HCT116 (cell line): Measurements from ENCODE around the gene KLF16. TPM values are rescaled to one million over a fixed set of nuclear protein-coding genes. Genes with fewer than 3 reads are reported as not detected.

ENCODE experiments used
- ATAC-seq: fragments of 200-7000 bp; cut with Tn5 transposase; 2 replicates; pipeline ENCODE4 v1.9.1; 2020; ENCODE audit warnings: mild to moderate bottlenecking, moderate library complexity
- BruUV-seq: library from RNA; stranded (reverse); fragments of 400-500 nt; replicated peaks from 2 replicates; lab custom pipeline; 2021; lab: Mats Ljungman, UMichigan
- CTCF ChIA-PET: fragments of 300-600 bp; sonication (Branson Sonifier 250); formaldehyde crosslinking; loops from one replicate; lab custom pipeline; 2021; ENCODE audit warnings: antibody characterized with exemption; lab: Charles Lee
- POLR2A ChIA-PET: fragments of 300-600, 350-600 bp; sonication (Branson Sonifier 250); formaldehyde crosslinking; loops from one replicate; lab custom pipeline; 2021; ENCODE audit warnings: antibody characterized with exemption; lab: Charles Lee
- RAD21 ChIA-PET, 2 experiments: fragments of 300-600 bp; sonication (Branson Sonifier 250); formaldehyde crosslinking; loops; one replicate each; lab custom pipeline; 2023; ENCODE audit warnings: low total read pairs in 2 of 2; ENCODE audit not compliant: uncharacterized antibody in 2 of 2, unreplicated experiment in 2 of 2, low non-redundant PET in 1 of 2; lab: Charles Lee
- DNase-seq: peaks from one replicate; pipeline ENCODE4 v3.0.0-alpha.2; 2010; ENCODE audit warnings: low read depth, low spot score
- H2AFZ ChIP-seq: fragments of 200-600 bp; shearing (Covaris generic), sonication (generic); 2 replicates; pipeline ENCODE4 v1.6.1; 2017; ENCODE audit warnings: low read depth, mixed run types, mixed read lengths, antibody characterized with exemption, low read length; ENCODE audit not compliant: poor library complexity, severe bottlenecking
- H3K27ac ChIP-seq: 2 replicates; pipeline ENCODE4 v1.5.1; 2012; ENCODE audit warnings: low read depth, low read length
- H3K27me3 ChIP-seq: fragments of 200-600 bp; sonication (generic); 2 replicates; pipeline ENCODE4 v1.6.1; 2016; ENCODE audit warnings: mixed run types, low read length, mixed read lengths; ENCODE audit not compliant: insufficient read depth
- H3K36me3 ChIP-seq, 2 experiments: fragments of 200-500 bp in 1 of 2; fragments of 200-600 bp in 1 of 2; sonication (Bioruptor generic) in 1 of 2; sonication (generic) in 1 of 2; 2 replicates each; pipeline versions ENCODE4 v1.5.1 to v1.6.1; 2014 to 2016; ENCODE audit warnings: low read length in 2 of 2, inconsistent platforms in 1 of 2, mixed read lengths in 1 of 2, mixed run types in 1 of 2; ENCODE audit not compliant: insufficient read depth in 2 of 2, control insufficient read depth in 1 of 2
- H3K4me1 ChIP-seq, 2 experiments: fragments of 200-600 bp in 1 of 2; sonication (generic) in 1 of 2; 2 replicates each; pipeline versions ENCODE4 v1.5.1 to v1.6.1; 2012 to 2017; ENCODE audit warnings: low read length in 2 of 2, inconsistent platforms in 1 of 2, mild to moderate bottlenecking in 1 of 2, mixed read lengths in 1 of 2, mixed run types in 1 of 2, moderate library complexity in 1 of 2; ENCODE audit not compliant: insufficient read depth in 2 of 2, control insufficient read depth in 1 of 2
- H3K4me2 ChIP-seq: fragments of 200-600 bp; sonication (generic); 2 replicates; pipeline ENCODE4 v1.6.1; 2017; ENCODE audit warnings: mixed run types, low read length, mixed read lengths
- H3K4me3 ChIP-seq, 2 experiments: fragments of 200-600 bp in 1 of 2; sonication (generic) in 1 of 2; replicated peaks in 1 of 2; 2 replicates each; pipeline ENCODE4 v1.5.1; 2011 to 2016; ENCODE audit warnings: low read length in 2 of 2, control low read depth in 1 of 2, low read depth in 1 of 2, mild to moderate bottlenecking in 1 of 2, mixed read lengths in 1 of 2, mixed run types in 1 of 2
- H3K79me2 ChIP-seq: fragments of 200-600 bp; sonication (generic); 2 replicates; pipeline ENCODE4 v1.6.1; 2017; ENCODE audit warnings: mild to moderate bottlenecking, mixed run types, low read length, moderate library complexity, mixed read lengths; ENCODE audit not compliant: insufficient read depth
- H3K9ac ChIP-seq: fragments of 200-600 bp; sonication (generic); 2 replicates; pipeline ENCODE4 v1.6.1; 2016; ENCODE audit warnings: low read length, mixed read lengths
- H3K9me2 ChIP-seq: fragments of 200-600 bp; sonication (generic), shearing (Covaris generic); 2 replicates; pipeline ENCODE4 v1.6.1; 2017; ENCODE audit warnings: mixed run types, mild to moderate bottlenecking, moderate library complexity; ENCODE audit not compliant: insufficient read depth
- H3K9me3 ChIP-seq, 2 experiments: fragments of 200-500 bp in 1 of 2; fragments of 200-600 bp in 1 of 2; sonication (Bioruptor generic) in 1 of 2; sonication (generic) in 1 of 2; 2 replicates each; pipeline ENCODE4 v1.6.1; 2014 to 2017; ENCODE audit warnings: low read length in 2 of 2, mixed read lengths in 2 of 2, inconsistent platforms in 1 of 2, low read depth in 1 of 2, mild to moderate bottlenecking in 1 of 2, mixed run types in 1 of 2, moderate library complexity in 1 of 2; ENCODE audit not compliant: control insufficient read depth in 1 of 2, insufficient read depth in 1 of 2
- H4K20me1 ChIP-seq: fragments of 200-600 bp; sonication (generic), shearing (Covaris generic); 2 replicates; pipeline ENCODE4 v1.6.1; 2017; ENCODE audit warnings: mixed run types, mild to moderate bottlenecking, moderate library complexity; ENCODE audit not compliant: insufficient read depth
- CBX3 ChIP-seq: IDR thresholded peaks from 2 replicates; pipeline ENCODE4 v1.6.1; 2012; ENCODE audit warnings: low read depth
- CEBPB ChIP-seq: IDR thresholded peaks from 2 replicates; pipeline ENCODE4 v1.6.1; 2012; ENCODE audit warnings: low read depth
- ELF1 ChIP-seq: IDR thresholded peaks from 2 replicates; pipeline ENCODE4 v1.6.1; 2012; ENCODE audit warnings: low read depth, borderline replicate concordance
- EZH2 ChIP-seq: fragments of 200-600 bp; sonication (generic); IDR thresholded peaks from 2 replicates; pipeline ENCODE4 v1.6.1; 2017; ENCODE audit warnings: antibody characterized with exemption, mixed run types
- EZH2phosphoT487 ChIP-seq: fragments of 200-600 bp; IDR thresholded peaks from 2 replicates; pipeline ENCODE4 v1.6.1; 2018; ENCODE audit warnings: antibody characterized with exemption, borderline replicate concordance
- FOSL1 ChIP-seq: IDR thresholded peaks from 2 replicates; pipeline ENCODE4 v1.6.1; 2012; ENCODE audit warnings: low read depth
- JUND ChIP-seq: IDR thresholded peaks from 2 replicates; pipeline ENCODE4 v1.6.1; 2012
- POLR2A ChIP-seq: IDR thresholded peaks from 2 replicates; pipeline ENCODE4 v1.7.0; 2011; ENCODE audit warnings: borderline replicate concordance; ENCODE audit not compliant: insufficient read depth, insufficient read length; ENCODE audit errors: extremely low read depth
- POLR2AphosphoS5 ChIP-seq: IDR thresholded peaks from 2 replicates; pipeline ENCODE4 v1.6.1; 2011; ENCODE audit warnings: mild to moderate bottlenecking, low read depth, low read length, moderate library complexity
- RAD21 ChIP-seq: IDR thresholded peaks from 2 replicates; pipeline ENCODE4 v1.6.1; 2012; ENCODE audit warnings: low read depth, mild to moderate bottlenecking
- SIN3A ChIP-seq: IDR thresholded peaks from 2 replicates; pipeline ENCODE4 v1.6.1; 2012; ENCODE audit warnings: low read depth
- SP1 ChIP-seq: IDR thresholded peaks from 2 replicates; pipeline ENCODE4 v1.6.1; 2012; ENCODE audit warnings: low read depth
- SRF ChIP-seq: IDR thresholded peaks from 2 replicates; pipeline ENCODE4 v1.6.1; 2012; ENCODE audit warnings: low read depth
- YY1 ChIP-seq: IDR thresholded peaks from 2 replicates; pipeline ENCODE4 v1.6.1; 2011; ENCODE audit warnings: low read length, low read depth, moderate library complexity, mild to moderate bottlenecking; ENCODE audit not compliant: insufficient replicate concordance; ENCODE audit errors: extremely low read depth
- ZFX ChIP-seq: fragments of 450-650 bp; IDR thresholded peaks from 2 replicates; pipeline ENCODE4 v1.6.1; 2017
- ZNF274 ChIP-seq: fragments of 200-500 bp; sonication (Bioruptor generic); IDR thresholded peaks from 2 replicates; pipeline ENCODE4 v1.6.1; 2014; ENCODE audit warnings: mild to moderate bottlenecking, low read depth, low read length, inconsistent platforms
- intact Hi-C: fragments of 100-400 bp; cut with micrococcal nuclease; formaldehyde crosslinking; loops from 2 replicates; pipeline ENCODE4 v1.10.0; 2022
- total RNA-seq: library from RNA; stranded (reverse); gene quantifications from one replicate; pipeline ENCODE4 v1.2.1, GENCODE V29; 2021; ENCODE audit not compliant: unreplicated experiment
- TF ChIP-seq, protein P1 (sequence below), 3 experiments: fragments of 200-600 bp in 1 of 3; sonication (generic) in 1 of 3; IDR thresholded peaks in 2 of 3; conservative IDR thresholded peaks in 1 of 3; 2 replicates each; pipeline ENCODE4 v1.5.1; 2012 to 2017; ENCODE audit warnings: low read depth in 2 of 3, low read length in 2 of 3, antibody characterized with exemption in 1 of 3, borderline replicate concordance in 1 of 3, control low read depth in 1 of 3, mild to moderate bottlenecking in 1 of 3, mixed read lengths in 1 of 3, mixed run types in 1 of 3, moderate library complexity in 1 of 3; ENCODE audit not compliant: insufficient read depth in 1 of 3
- TF ChIP-seq, protein P2 (sequence below): IDR thresholded peaks from 2 replicates; pipeline ENCODE4 v1.6.1; 2012
- TF ChIP-seq, protein P3 (sequence below): IDR thresholded peaks from 2 replicates; pipeline ENCODE4 v1.6.1; 2012

Gene KLF16
- total RNA-seq, 1 experiment from 2014 or later: 64.3 TPM

DNA sequence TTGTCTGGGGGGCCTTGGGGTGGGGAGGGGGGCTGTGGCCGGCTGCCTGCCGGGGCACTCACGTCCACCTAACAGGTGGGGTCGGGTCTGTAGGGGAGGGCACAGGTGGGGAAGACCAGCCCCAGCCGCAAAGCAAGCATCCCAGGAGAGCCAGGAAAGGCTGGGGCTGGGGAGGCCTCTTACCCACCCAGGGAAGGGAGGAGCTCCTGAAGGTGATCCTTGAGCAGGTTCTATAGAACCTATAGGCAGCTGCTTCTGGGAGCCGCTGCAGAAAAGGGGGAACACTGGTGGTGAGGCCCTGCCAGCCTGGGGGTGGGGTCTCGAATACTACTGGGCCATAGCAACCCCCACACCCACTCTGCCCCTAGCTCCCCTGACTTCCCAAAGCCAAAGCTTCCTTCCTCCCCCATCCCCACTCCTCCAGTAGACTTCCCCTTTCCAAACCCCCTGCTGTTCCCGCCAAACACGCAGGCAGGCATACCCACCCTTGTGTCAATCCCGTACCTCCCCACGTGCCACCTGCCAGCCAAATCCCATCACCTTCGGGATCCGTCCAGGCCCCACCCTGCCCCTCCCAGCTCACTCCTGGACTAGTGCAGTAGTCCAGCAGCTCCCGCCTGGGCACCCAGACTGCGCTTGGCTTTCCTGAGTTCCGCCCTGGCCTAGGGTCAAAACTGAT lies 5.6 kb downstream of the KLF16 start:
- no TSS peak for BruUV-seq
- RAD21 ChIA-PET: no interaction called here
- H3K9me3 ChIP-seq: no peaks in the 10 kb centered on the region
- DNase-seq: no peak
- no peak for TF ChIP-seq SRF
- no peak for TF ChIP-seq SIN3A
- TF ChIP-seq EZH2phosphoT487: no peak
- no peak for TF ChIP-seq EZH2
- TF ChIP-seq, protein P1, sequence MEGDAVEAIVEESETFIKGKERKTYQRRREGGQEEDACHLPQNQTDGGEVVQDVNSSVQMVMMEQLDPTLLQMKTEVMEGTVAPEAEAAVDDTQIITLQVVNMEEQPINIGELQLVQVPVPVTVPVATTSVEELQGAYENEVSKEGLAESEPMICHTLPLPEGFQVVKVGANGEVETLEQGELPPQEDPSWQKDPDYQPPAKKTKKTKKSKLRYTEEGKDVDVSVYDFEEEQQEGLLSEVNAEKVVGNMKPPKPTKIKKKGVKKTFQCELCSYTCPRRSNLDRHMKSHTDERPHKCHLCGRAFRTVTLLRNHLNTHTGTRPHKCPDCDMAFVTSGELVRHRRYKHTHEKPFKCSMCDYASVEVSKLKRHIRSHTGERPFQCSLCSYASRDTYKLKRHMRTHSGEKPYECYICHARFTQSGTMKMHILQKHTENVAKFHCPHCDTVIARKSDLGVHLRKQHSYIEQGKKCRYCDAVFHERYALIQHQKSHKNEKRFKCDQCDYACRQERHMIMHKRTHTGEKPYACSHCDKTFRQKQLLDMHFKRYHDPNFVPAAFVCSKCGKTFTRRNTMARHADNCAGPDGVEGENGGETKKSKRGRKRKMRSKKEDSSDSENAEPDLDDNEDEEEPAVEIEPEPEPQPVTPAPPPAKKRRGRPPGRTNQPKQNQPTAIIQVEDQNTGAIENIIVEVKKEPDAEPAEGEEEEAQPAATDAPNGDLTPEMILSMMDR (IDR thresholded peaks at IDR 0.05 in 2 of 3, conservative IDR thresholded peaks at IDR 0.05 in 1 of 3; ENCODE audit: borderline replicate concordance in 1 of 3, insufficient read depth in 1 of 3, low read depth in 2 of 3, low read length in 2 of 3): no peak
- no peak for TF ChIP-seq POLR2A
- TF ChIP-seq, protein P2, sequence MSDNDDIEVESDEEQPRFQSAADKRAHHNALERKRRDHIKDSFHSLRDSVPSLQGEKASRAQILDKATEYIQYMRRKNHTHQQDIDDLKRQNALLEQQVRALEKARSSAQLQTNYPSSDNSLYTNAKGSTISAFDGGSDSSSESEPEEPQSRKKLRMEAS: no peak
- TF ChIP-seq CEBPB: no peak
- TF ChIP-seq, protein P3, sequence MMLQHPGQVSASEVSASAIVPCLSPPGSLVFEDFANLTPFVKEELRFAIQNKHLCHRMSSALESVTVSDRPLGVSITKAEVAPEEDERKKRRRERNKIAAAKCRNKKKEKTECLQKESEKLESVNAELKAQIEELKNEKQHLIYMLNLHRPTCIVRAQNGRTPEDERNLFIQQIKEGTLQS: no peak
- no peak for TF ChIP-seq SP1
- TF ChIP-seq POLR2AphosphoS5: no peak
- TF ChIP-seq RAD21: no peak
- no peak for TF ChIP-seq ELF1
- no peak for TF ChIP-seq ZNF274
- TF ChIP-seq FOSL1: no peak
- TF ChIP-seq ZFX: no peak
- TF ChIP-seq CBX3: no peak
- no peak for TF ChIP-seq YY1
- no peak for TF ChIP-seq JUND
- TF ChIP-seq, all 23 proteins: peak for 0
- H3K4me1 ChIP-seq: peaks cover 79 to 91% of the 10 kb centered on the region in 2 experiments
- intact Hi-C loops: no loop called here
- H4K20me1 ChIP-seq: peaks cover 7% of the 10 kb centered on the region; the same call in 1 of the 2 replicates
- H3K36me3 ChIP-seq: peaks cover 0 to 12% of the 10 kb centered on the region in 2 experiments; a peak in 1 of 4 replicates
- no peak overlapping the region for H2AFZ ChIP-seq
- ATAC-seq: no peak
- H3K4me3 ChIP-seq: peak overlapping the region; percentile 4 to 37; a peak in 2 of 4 replicates
- peak overlapping the region; percentile 62 for H3K27ac ChIP-seq
- H3K27me3 ChIP-seq: no peaks in the 10 kb centered on the region
- peaks cover 99% of the 10 kb centered on the region for H3K79me2 ChIP-seq
- POLR2A ChIA-PET: interaction anchor here (0.6 to 1.4 kb wide), 2 partner anchors 9 to 17 kb away, joined by 3 read pairs; partner anchors contain the start of gene REXO1
- peak overlapping the region; percentile 52 for H3K9ac ChIP-seq
- CTCF ChIA-PET: interaction anchor here (0.8 to 1.4 kb wide), 2 partner anchors 9 to 19 kb away, joined by 3 to 4 read pairs; no protein-coding TSS in a partner anchor
- peak overlapping the region; percentile 91 for H3K4me2 ChIP-seq
- H3K9me2 ChIP-seq: no peaks in the 10 kb centered on the region
